Measurements from ENCODE around the gene TRIM7. TPM values are rescaled to one million over a fixed set of nuclear protein-coding genes. Genes with fewer than 3 reads are reported as not detected.

Gene TRIM7
- total RNA-seq, 1 donor from 2014 or later = not detected

- Mint-ChIP-seq H3K4me1 (peaks cover 35% of the 10 kb centered on the region), H3K9me3 (no peaks in the 10 kb centered on the region), H3K4me3 (peak overlapping the region; percentile 71), H3K27ac (ENCODE audit: unreplicated experiment) (no peak overlapping the region), H3K27me3 (ENCODE audit: low read depth) (peaks cover 100% of the 10 kb centered on the region), H3K36me3 (ENCODE audit: low read depth) (no peaks in the 10 kb centered on the region)
- peak; percentile 79 for DNase-seq (ENCODE audit: low read depth, low spot score)
- peak; percentile 69 for TF ChIP-seq CTCF (conservative IDR thresholded peaks at IDR 0.05)
These were observed 37.0 kb downstream of the TRIM7 start for GRCh38 chr5:181167814-181168488.

GRCh38 chr5:181166812-181167733, 37.9 kb downstream of the TRIM7 start:
- no peak overlapping the region for H3K27ac Mint-ChIP-seq (ENCODE audit: unreplicated experiment)
- H3K36me3 Mint-ChIP-seq (ENCODE audit: low read depth) = no peaks in the 10 kb centered on the region
- H3K4me1 Mint-ChIP-seq = peaks cover 33% of the 10 kb centered on the region
- H3K9me3 Mint-ChIP-seq = no peaks in the 10 kb centered on the region
- no peak for TF ChIP-seq CTCF (conservative IDR thresholded peaks at IDR 0.05)
- DNase-seq (ENCODE audit: low read depth, low spot score) = no peak
- peaks cover 100% of the 10 kb centered on the region for H3K27me3 Mint-ChIP-seq (ENCODE audit: low read depth)
- peak overlapping the region; percentile 1 for H3K4me3 Mint-ChIP-seq

- Mint-ChIP-seq H3K4me1 (peaks cover 25% of the 10 kb centered on the region), H3K27me3 (ENCODE audit: low read depth) (peaks cover 83% of the 10 kb centered on the region), H3K36me3 (ENCODE audit: low read depth) (no peaks in the 10 kb centered on the region), H3K9me3 (no peaks in the 10 kb centered on the region), H3K27ac (ENCODE audit: unreplicated experiment) (no peak overlapping the region), H3K4me3 (peak overlapping the region; percentile 85)
- DNase-seq (ENCODE audit: low read depth, low spot score) = no peak
- no peak for TF ChIP-seq CTCF (conservative IDR thresholded peaks at IDR 0.05)
These were observed 40.7 kb downstream of the TRIM7 start for GRCh38 chr5:181164076-181164952.

GRCh38 chr5:181163487-181164075, 41.4 kb downstream of the TRIM7 start:
- H3K4me1 Mint-ChIP-seq = peaks cover 21% of the 10 kb centered on the region
- no peak overlapping the region for H3K27ac Mint-ChIP-seq (ENCODE audit: unreplicated experiment)
- no peak for TF ChIP-seq CTCF (conservative IDR thresholded peaks at IDR 0.05)
- no peak for DNase-seq (ENCODE audit: low read depth, low spot score)
- peaks cover 81% of the 10 kb centered on the region for H3K27me3 Mint-ChIP-seq (ENCODE audit: low read depth)
- peak overlapping the region; percentile 85 for H3K4me3 Mint-ChIP-seq
- no peaks in the 10 kb centered on the region for H3K36me3 Mint-ChIP-seq (ENCODE audit: low read depth)
- no peaks in the 10 kb centered on the region for H3K9me3 Mint-ChIP-seq
